ENCODE data around the gene OBSL1.

The OBSL1 gene

DNA sequence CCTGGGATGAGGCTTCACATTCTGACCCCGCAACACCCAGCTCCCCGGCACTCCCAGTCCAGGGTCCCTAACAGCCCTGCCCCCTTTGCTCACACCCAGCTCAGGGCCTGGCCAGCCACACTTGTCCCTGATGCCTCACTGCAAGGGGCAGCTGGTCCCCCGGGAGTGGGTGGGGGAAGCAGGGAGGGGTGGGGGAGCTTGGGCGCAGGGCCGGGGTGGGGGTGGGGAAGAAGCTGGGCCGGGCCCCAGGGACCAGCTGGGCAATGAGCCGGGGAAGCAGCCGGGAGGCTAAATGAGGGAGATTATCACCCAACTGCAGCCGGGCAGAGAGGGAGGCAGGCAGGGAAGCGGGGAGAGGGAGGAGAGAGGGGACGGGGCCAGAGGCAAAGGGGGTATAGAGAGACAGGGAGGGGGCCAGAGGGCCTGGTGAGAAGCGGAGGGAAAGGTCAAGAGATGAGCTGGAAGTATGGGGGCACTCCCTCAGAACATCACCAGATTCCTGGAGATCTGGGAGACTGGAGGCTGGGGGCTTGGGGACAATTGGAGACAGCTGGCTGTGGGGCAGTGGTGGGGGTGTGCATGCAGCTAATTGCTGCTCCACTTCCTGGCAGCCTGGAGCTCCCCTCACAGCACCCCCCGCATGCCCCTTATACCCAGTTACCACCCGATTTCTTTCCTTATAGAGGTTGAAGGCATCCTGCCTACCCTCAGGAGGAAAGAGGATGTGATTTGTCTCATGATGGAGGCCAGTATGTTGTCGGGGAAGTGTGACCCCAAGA lies 59.6 kb downstream of the OBSL1 start:
- DNase-seq, result no peak

GRCh38 chr2:219510512-219511135 lies 60.7 kb downstream of the OBSL1 start:
- DNase-seq, result no peak

- DNase-seq, result peak; percentile 84
Observed at GRCh38 chr2:219509780-219510511, 61.4 kb downstream of the OBSL1 start.

GRCh38 chr2:219508971-219509779 lies 62.2 kb downstream of the OBSL1 start:
- DNase-seq, result no peak

GRCh38 chr2:219508444-219508734 lies 63.0 kb downstream of the OBSL1 start:
- DNase-seq, result no peak

DNA sequence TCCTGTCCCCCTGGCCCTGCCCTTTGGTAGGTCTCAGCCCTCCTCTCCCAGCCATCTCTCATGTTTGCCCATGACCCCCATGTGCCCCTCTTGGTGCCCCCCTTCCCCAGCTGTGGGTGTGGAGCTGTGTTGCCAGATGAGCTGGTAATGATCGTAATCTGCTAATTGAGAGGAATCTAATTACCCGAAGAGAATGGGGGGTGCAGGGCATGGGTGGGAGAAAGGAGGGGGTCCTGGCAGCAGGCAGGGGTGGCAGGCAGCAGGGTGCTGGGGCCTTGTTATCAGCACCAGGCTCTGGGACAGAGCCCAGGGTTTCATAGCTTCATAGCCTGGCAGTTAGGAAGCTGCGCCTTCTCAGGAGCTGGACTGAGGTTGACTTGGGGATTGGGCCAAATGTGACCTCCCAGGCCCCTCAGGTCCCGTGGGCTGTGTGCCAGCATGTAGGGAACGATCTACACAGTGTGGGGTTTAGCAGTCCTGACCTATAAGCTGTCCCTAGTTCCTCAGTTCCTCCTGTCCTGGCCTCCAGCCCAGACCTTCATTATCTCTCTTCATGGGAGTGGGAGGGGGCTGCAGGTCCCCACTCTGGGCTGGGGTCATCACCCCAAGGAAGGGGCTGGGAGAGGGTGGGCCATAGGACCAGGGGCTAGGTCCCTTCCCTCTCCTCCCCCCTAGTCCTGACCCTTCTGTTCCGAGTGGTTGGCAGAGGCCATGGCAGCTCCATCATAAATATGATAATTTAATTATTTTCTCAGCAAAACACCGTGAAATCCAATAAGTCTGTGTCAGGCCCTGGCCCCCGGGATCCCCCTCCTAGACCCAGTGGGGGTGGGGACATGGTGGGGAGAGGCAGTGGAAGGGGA lies 63.5 kb downstream of the OBSL1 start:
- DNase-seq, result no peak

DNA sequence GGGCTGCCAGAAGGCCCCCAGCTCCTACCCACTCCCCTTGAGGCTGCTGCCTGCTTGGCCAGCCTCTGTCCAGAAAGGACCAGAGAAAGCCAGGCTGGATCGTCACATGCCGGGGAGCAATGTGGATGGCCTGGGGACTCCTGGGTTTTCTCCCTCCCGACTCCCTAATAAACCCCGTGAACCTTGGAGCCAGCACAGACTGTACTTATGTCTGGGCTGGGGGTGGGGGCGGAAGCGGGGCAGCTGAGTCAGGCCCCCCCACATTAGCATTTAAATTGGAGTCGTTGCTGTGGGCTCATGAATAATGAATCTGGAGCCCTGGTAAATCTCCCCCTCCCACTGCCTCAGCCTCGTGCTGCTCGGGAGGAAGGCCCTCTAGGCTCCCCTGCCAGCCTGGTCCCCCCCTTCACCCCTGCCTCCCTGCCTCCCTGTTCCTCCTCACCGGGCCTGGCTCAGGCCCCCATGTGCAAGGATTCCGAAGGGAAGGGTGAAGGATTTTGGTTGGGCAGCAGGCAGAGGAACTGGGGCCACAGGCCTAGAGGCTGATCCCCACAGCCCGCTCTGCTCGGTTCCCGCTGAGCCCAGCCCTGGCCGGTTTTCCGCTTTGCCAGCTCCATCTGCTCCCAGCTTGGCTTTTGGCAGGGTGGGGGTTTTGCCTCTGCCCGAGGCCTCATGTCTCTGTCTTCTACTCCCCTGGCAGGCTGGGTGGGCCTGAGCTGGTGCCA lies 64.4 kb downstream of the OBSL1 start:
- DNase-seq, result no peak

GRCh38 chr2:219506153-219506801 lies 65.1 kb downstream of the OBSL1 start:
- no peak for DNase-seq

DNA sequence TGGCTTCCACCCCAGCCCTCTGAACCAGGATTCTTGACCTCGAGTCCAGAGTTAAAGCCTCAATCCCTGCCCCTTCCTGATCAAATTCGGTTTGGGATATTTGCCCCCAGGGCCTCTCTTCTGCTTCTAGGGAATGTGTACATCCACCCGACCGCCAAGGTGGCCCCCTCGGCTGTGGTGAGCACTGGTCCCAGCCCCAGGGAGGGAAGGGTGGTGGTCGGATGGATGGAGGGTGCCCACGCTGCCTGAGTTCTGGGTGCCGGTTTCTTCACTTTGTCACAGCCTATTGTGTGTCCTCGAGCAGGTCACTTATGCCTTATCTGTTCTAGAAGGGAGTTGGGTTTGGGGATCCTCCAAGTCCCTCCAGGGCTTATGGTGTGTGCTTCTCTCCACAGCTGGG lies 65.8 kb downstream of the OBSL1 start:
- no peak for DNase-seq

GRCh38 chr2:219502618-219503017 lies 68.7 kb downstream of the OBSL1 start:
- DNase-seq, result peak; percentile 64

- no peak for DNase-seq
Observed at GRCh38 chr2:219501849-219502248, 69.5 kb downstream of the OBSL1 start.

Data from islet precursor cell (in vitro differentiated cells).